Measurements from ENCODE around the gene TSBP1.

The TSBP1 gene

GRCh38 chr6:32340242-32340641 is 31.5 kb downstream of the TSBP1 start:
- no peak for DNase-seq (ENCODE audit: low read depth in 1 of 2, low spot score in 1 of 2)
- Histone ChIP-seq H3K4me3 (replicated peaks; ENCODE audit: insufficient read depth, low read length) (no peak overlapping the region), H3K27me3 (ENCODE audit: insufficient read depth, poor library complexity, severe bottlenecking) (peaks cover 24% of the 10 kb centered on the region), H3K27ac (replicated peaks) (no peak overlapping the region)
- no peak for TF ChIP-seq REST (IDR thresholded peaks at IDR 0.05; ENCODE audit: insufficient replicate concordance, low read depth)
- no peak for TF ChIP-seq CTCF (IDR thresholded peaks at IDR 0.05; ENCODE audit: insufficient read depth, low read length)
- no peak for TF ChIP-seq SPI1 (IDR thresholded peaks at IDR 0.05; ENCODE audit: borderline replicate concordance, low read depth)
- TF ChIP-seq GABPA (IDR thresholded peaks at IDR 0.05; ENCODE audit: low read depth), result no peak
- TF ChIP-seq POLR2AphosphoS5 (IDR thresholded peaks at IDR 0.05; ENCODE audit: low read depth), result no peak

- Histone ChIP-seq H3K27me3 (ENCODE audit: insufficient read depth, poor library complexity, severe bottlenecking) (peaks cover 27% of the 10 kb centered on the region), H3K27ac (replicated peaks) (no peak overlapping the region), H3K4me3 (replicated peaks; ENCODE audit: insufficient read depth, low read length) (no peak overlapping the region)
- no peak for DNase-seq (ENCODE audit: low read depth in 1 of 2, low spot score in 1 of 2)
- TF ChIP-seq REST (IDR thresholded peaks at IDR 0.05; ENCODE audit: insufficient replicate concordance, low read depth) (no peak), CTCF (IDR thresholded peaks at IDR 0.05; ENCODE audit: insufficient read depth, low read length) (no peak), GABPA (IDR thresholded peaks at IDR 0.05; ENCODE audit: low read depth) (no peak), SPI1 (IDR thresholded peaks at IDR 0.05; ENCODE audit: borderline replicate concordance, low read depth) (no peak), POLR2AphosphoS5 (IDR thresholded peaks at IDR 0.05; ENCODE audit: low read depth) (no peak)
Measured at GRCh38 chr6:32337186-32337805, 34.4 kb downstream of the TSBP1 start.

- Histone ChIP-seq H3K27ac (replicated peaks) (no peak overlapping the region), H3K27me3 (ENCODE audit: insufficient read depth, poor library complexity, severe bottlenecking) (peaks cover 8% of the 10 kb centered on the region), H3K4me3 (replicated peaks; ENCODE audit: insufficient read depth, low read length) (no peak overlapping the region)
- TF ChIP-seq REST (IDR thresholded peaks at IDR 0.05; ENCODE audit: insufficient replicate concordance, low read depth) (no peak), GABPA (IDR thresholded peaks at IDR 0.05; ENCODE audit: low read depth) (no peak), CTCF (IDR thresholded peaks at IDR 0.05; ENCODE audit: insufficient read depth, low read length) (no peak), POLR2AphosphoS5 (IDR thresholded peaks at IDR 0.05; ENCODE audit: low read depth) (no peak), SPI1 (IDR thresholded peaks at IDR 0.05; ENCODE audit: borderline replicate concordance, low read depth) (no peak)
- DNase-seq (ENCODE audit: low read depth in 1 of 2, low spot score in 1 of 2), result no peak
Measured at GRCh38 chr6:32332433-32332832, 39.3 kb downstream of the TSBP1 start.
